ENCODE measurements around the gene MGARP. TPM values are rescaled to one million over a fixed set of nuclear protein-coding genes. Genes with fewer than 3 reads are reported as not detected.
"Not testable (repeated sequence)": the region's sequence is repeated elsewhere in the genome, so short reads cannot be mapped to it uniquely, and the experiment has no call there.

The MGARP gene
- total RNA-seq, 1 donor from 2014 or later, result 0.81 TPM

GRCh38 chr4:139295206-139295941, 15.3 kb upstream of the MGARP start:
- peak; percentile 97 for DNase-seq (ENCODE audit: low spot score)

GRCh38 chr4:139286186-139286698, 6.2 kb upstream of the MGARP start:
- no peak for DNase-seq (ENCODE audit: low spot score)

- no peak for DNase-seq (ENCODE audit: low spot score)
Observed at GRCh38 chr4:139282721-139283075, 2.7 kb upstream of the MGARP start.

- no peak for DNase-seq (ENCODE audit: low spot score)
Observed at GRCh38 chr4:139282065-139282720, 2.2 kb upstream of the MGARP start.

GRCh38 chr4:139278912-139279759, 889 bp downstream of the MGARP start:
- no peak for DNase-seq (ENCODE audit: low spot score)

GRCh38 chr4:139278485-139278884, 1.5 kb downstream of the MGARP start:
- no peak for DNase-seq (ENCODE audit: low spot score)

GRCh38 chr4:139275281-139275735, 4.7 kb downstream of the MGARP start:
- DNase-seq (ENCODE audit: low spot score), result no peak

GRCh38 chr4:139274790-139275189, 5.2 kb downstream of the MGARP start:
- DNase-seq (ENCODE audit: low spot score), result no peak

GRCh38 chr4:139273835-139274234, 6.2 kb downstream of the MGARP start:
- DNase-seq (ENCODE audit: low spot score), result no peak

GRCh38 chr4:139267301-139267700, 12.7 kb downstream of the MGARP start:
- DNase-seq (ENCODE audit: low spot score), result no peak

- DNase-seq (ENCODE audit: low spot score), result peak; percentile 71
Observed at GRCh38 chr4:139266583-139267257, 13.3 kb downstream of the MGARP start.

- no peak for DNase-seq (ENCODE audit: low spot score)
Observed at GRCh38 chr4:139266208-139266582, 13.8 kb downstream of the MGARP start.

- DNase-seq (ENCODE audit: low spot score), result no peak
Observed at GRCh38 chr4:139265654-139266053, 14.4 kb downstream of the MGARP start.

GRCh38 chr4:139256349-139256748, 23.7 kb downstream of the MGARP start:
- no peak for DNase-seq (ENCODE audit: low spot score)

GRCh38 chr4:139255581-139255980, 24.4 kb downstream of the MGARP start:
- DNase-seq (ENCODE audit: low spot score), result not testable (repeated sequence)

GRCh38 chr4:139253713-139254112, 26.3 kb downstream of the MGARP start:
- no peak for DNase-seq (ENCODE audit: low spot score)

- DNase-seq (ENCODE audit: low spot score), result no peak
Observed at GRCh38 chr4:139253046-139253445, 27.0 kb downstream of the MGARP start.

- DNase-seq (ENCODE audit: low spot score), result no peak
Observed at GRCh38 chr4:139247700-139248238, 32.3 kb downstream of the MGARP start.

GRCh38 chr4:139247241-139247640, 32.8 kb downstream of the MGARP start:
- DNase-seq (ENCODE audit: low spot score), result no peak

- DNase-seq (ENCODE audit: low spot score), result no peak
Observed at GRCh38 chr4:139246166-139246565, 33.9 kb downstream of the MGARP start.

- no peak for DNase-seq (ENCODE audit: low spot score)
Observed at GRCh38 chr4:139245590-139245989, 34.4 kb downstream of the MGARP start.
